ENCODE measurements around the gene PIP5K1B.

- TF ChIP-seq CTCF (IDR thresholded peaks at IDR 0.05) (no peak), EZH2 (IDR thresholded peaks at IDR 0.05; ENCODE audit: borderline replicate concordance, insufficient read depth, low read depth, low read length, poor library complexity, severe bottlenecking) (no peak)
Observed at GRCh38 chr9:68907910-68908309, 202.9 kb downstream of the PIP5K1B start.

Measured in B cell (primary cell).